IMR-90 (cell line): ENCODE data around the gene NLGN4X. TPM values are rescaled to one million over a fixed set of nuclear protein-coding genes. Genes with fewer than 3 reads are reported as not detected.

Experiments used
- ATAC-seq: fragments of 200-7000 bp; cut with Tn5 transposase; 2 replicates; pipeline ENCODE4 v1.9.1; 2020; ENCODE audit warnings: low read depth, mild to moderate bottlenecking, moderate library complexity
- BruUV-seq: library from RNA; stranded (reverse); fragments of 400-500 nt; replicated peaks from 2 replicates; lab custom pipeline; 2021; lab: Mats Ljungman, UMichigan
- CTCF ChIA-PET: fragments of 300-600 bp; formaldehyde crosslinking; extraction: SDS; loops from one replicate; lab custom pipeline; 2021; ENCODE audit warnings: antibody characterized with exemption; lab: Yijun Ruan, JAX
- POLR2A ChIA-PET: fragments of 300-600 bp; sonication (Branson Sonifier 250); formaldehyde crosslinking; loops from one replicate; lab custom pipeline; 2022; ENCODE audit warnings: antibody characterized with exemption; ENCODE audit not compliant: unreplicated experiment; lab: Charles Lee
- DNase-seq: peaks from one replicate; pipeline ENCODE4 v3.0.0; 2013
- H2AFZ ChIP-seq: replicated peaks from 2 replicates; pipeline ENCODE3; 2013; ENCODE audit warnings: low read length, mild to moderate bottlenecking; ENCODE audit not compliant: poor library complexity
- H2AK5ac ChIP-seq: 2 replicates; pipeline ENCODE4 v1.6.1; 2013; ENCODE audit warnings: low read depth, low read length, inconsistent platforms
- H2AK9ac ChIP-seq: replicated peaks from 2 replicates; pipeline ENCODE3; 2013; ENCODE audit warnings: mild to moderate bottlenecking, low read depth, low read length, moderate library complexity; ENCODE audit not compliant: poor library complexity
- H2BK120ac ChIP-seq: 2 replicates; pipeline ENCODE4 v1.6.1; 2013; ENCODE audit warnings: low read depth, low read length, inconsistent platforms
- H2BK15ac ChIP-seq: 3 replicates; pipeline ENCODE4 v1.6.1; 2013; ENCODE audit warnings: low read depth, low read length, inconsistent platforms
- H2BK20ac ChIP-seq: 2 replicates; pipeline ENCODE4 v1.6.1; 2013; ENCODE audit warnings: low read depth, mild to moderate bottlenecking, inconsistent platforms, low read length, moderate library complexity
- H2BK5ac ChIP-seq: 2 replicates; pipeline ENCODE4 v1.6.1; 2013; ENCODE audit warnings: mild to moderate bottlenecking, low read depth, low read length, inconsistent platforms; ENCODE audit not compliant: poor library complexity, severe bottlenecking
- H3K14ac ChIP-seq: replicated peaks from 2 replicates; pipeline ENCODE4 v1.6.1; 2013; ENCODE audit warnings: low read depth, low read length, inconsistent platforms
- H3K18ac ChIP-seq: 2 replicates; pipeline ENCODE4 v1.6.1; 2013; ENCODE audit warnings: low read depth, low read length, control low read depth
- H3K23ac ChIP-seq: 2 replicates; pipeline ENCODE4 v1.6.1; 2013; ENCODE audit warnings: low read depth, low read length, inconsistent platforms
- H3K27ac ChIP-seq: 2 replicates; pipeline ENCODE4 v1.5.1; 2013; ENCODE audit warnings: mild to moderate bottlenecking, control low read depth, low read length; ENCODE audit not compliant: insufficient read depth
- H3K27me3 ChIP-seq: 2 replicates; pipeline ENCODE4 v1.6.1; 2013; ENCODE audit warnings: low read length; ENCODE audit not compliant: control insufficient read depth, insufficient read depth
- H3K36me3 ChIP-seq: 2 replicates; pipeline ENCODE4 v1.6.1; 2013; ENCODE audit warnings: low read length, mixed read lengths; ENCODE audit not compliant: control insufficient read depth, insufficient read depth
- H3K4ac ChIP-seq: 2 replicates; pipeline ENCODE4 v1.6.1; 2013; ENCODE audit warnings: low read depth, low read length, inconsistent platforms
- H3K4me1 ChIP-seq: 2 replicates; pipeline ENCODE4 v1.6.1; 2013; ENCODE audit warnings: low read length, mixed read lengths; ENCODE audit not compliant: control insufficient read depth, insufficient read depth
- H3K4me2 ChIP-seq: 2 replicates; pipeline ENCODE4 v1.6.1; 2013; ENCODE audit warnings: low read depth, mild to moderate bottlenecking, control low read depth, low read length, moderate library complexity
- H3K4me3 ChIP-seq: 2 replicates; pipeline ENCODE4 v1.5.1; 2013; ENCODE audit warnings: low read depth, mild to moderate bottlenecking, control low read depth, low read length, moderate library complexity; ENCODE audit not compliant: insufficient read depth
- H3K56ac ChIP-seq: 2 replicates; pipeline ENCODE4 v1.6.1; 2013; ENCODE audit warnings: low read length, inconsistent platforms; ENCODE audit not compliant: insufficient read depth; ENCODE audit errors: extremely low read depth
- H3K79me1 ChIP-seq, 2 experiments: 2 replicates each; pipeline ENCODE4 v1.6.1; 2013; ENCODE audit warnings: low read length in 2 of 2, inconsistent platforms in 1 of 2, low read depth in 1 of 2
- H3K9ac ChIP-seq: 2 replicates; pipeline ENCODE4 v1.6.1; 2013; ENCODE audit warnings: low read depth, low read length, control low read depth
- H3K9me1 ChIP-seq: 2 replicates; pipeline ENCODE4 v1.6.1; 2013; ENCODE audit warnings: low read length, inconsistent platforms; ENCODE audit not compliant: insufficient read depth
- H3K9me3 ChIP-seq: 2 replicates; pipeline ENCODE4 v1.6.1; 2013; ENCODE audit warnings: low read length; ENCODE audit not compliant: control insufficient read depth, insufficient read depth
- H4K20me1 ChIP-seq: 2 replicates; pipeline ENCODE4 v1.6.1; 2013; ENCODE audit warnings: low read length, inconsistent platforms; ENCODE audit not compliant: insufficient read depth
- H4K5ac ChIP-seq: 2 replicates; pipeline ENCODE4 v1.6.1; 2013; ENCODE audit warnings: mild to moderate bottlenecking, low read depth, low read length, control low read depth
- H4K8ac ChIP-seq, 2 experiments: 2 replicates each; pipeline ENCODE4 v1.6.1; 2013; ENCODE audit warnings: low read depth in 2 of 2, low read length in 2 of 2, control low read depth in 1 of 2, inconsistent platforms in 1 of 2
- H4K91ac ChIP-seq: 2 replicates; pipeline ENCODE4 v1.6.1; 2013; ENCODE audit warnings: low read depth, low read length, inconsistent platforms; ENCODE audit not compliant: insufficient read depth
- BHLHE40 ChIP-seq: fragments of 150-350 bp; IDR thresholded peaks from 2 replicates; pipeline ENCODE4 v1.6.1; 2016; ENCODE audit warnings: mild to moderate bottlenecking, low read depth, low read length
- CEBPB ChIP-seq: IDR thresholded peaks from 2 replicates; pipeline ENCODE4 v1.6.1; 2012; ENCODE audit warnings: low read depth, low read length, improper control_type of control experiment
- CHD1 ChIP-seq: IDR thresholded peaks from 2 replicates; pipeline ENCODE4 v1.6.1; 2012; ENCODE audit warnings: low read depth, low read length, improper control_type of control experiment
- FOS ChIP-seq: fragments of 150-350 bp; IDR thresholded peaks from 2 replicates; pipeline ENCODE4 v1.6.1; 2016; ENCODE audit warnings: low read depth, low read length
- MAFK ChIP-seq: IDR thresholded peaks from 2 replicates; pipeline ENCODE4 v1.6.1; 2012; ENCODE audit warnings: low read depth, low read length, improper control_type of control experiment
- MAZ ChIP-seq: IDR thresholded peaks from 2 replicates; pipeline ENCODE4 v1.6.1; 2012; ENCODE audit warnings: low read depth, mild to moderate bottlenecking, low read length, improper control_type of control experiment, moderate library complexity, borderline replicate concordance
- MXI1 ChIP-seq: IDR thresholded peaks from 2 replicates; pipeline ENCODE4 v1.6.1; 2012; ENCODE audit warnings: low read depth, mild to moderate bottlenecking, low read length, moderate library complexity, borderline replicate concordance
- NFE2L2 ChIP-seq: fragments of 150-350 bp; IDR thresholded peaks from 2 replicates; pipeline ENCODE4 v1.6.1; 2016; ENCODE audit warnings: low read depth, mild to moderate bottlenecking, low read length
- RAD21 ChIP-seq: IDR thresholded peaks from 2 replicates; pipeline ENCODE4 v1.6.1; 2012; ENCODE audit warnings: low read length, improper control_type of control experiment
- RFX5 ChIP-seq: IDR thresholded peaks from 2 replicates; pipeline ENCODE4 v1.8.0; 2012; ENCODE audit warnings: low read depth, mild to moderate bottlenecking, low read length, moderate library complexity
- SMC3 ChIP-seq: fragments of 150-350 bp; IDR thresholded peaks from 2 replicates; pipeline ENCODE4 v1.6.1; 2016; ENCODE audit warnings: low read depth, mild to moderate bottlenecking, antibody characterized with exemption, low read length, moderate library complexity
- USF2 ChIP-seq: fragments of 150-350 bp; IDR thresholded peaks from 2 replicates; pipeline ENCODE4 v1.6.1; 2017; ENCODE audit warnings: mild to moderate bottlenecking, antibody characterized with exemption, low read length, low read depth
- WGBS, 2 experiments: methylation state at CpG; one replicate each; pipeline versions ENCODE4 v1.1.5 to v1.1.7; 2013; ENCODE audit warnings: missing lambda C conversion rate in 2 of 2; ENCODE audit not compliant: insufficient read length in 1 of 2; ENCODE audit errors: extremely low coverage in 2 of 2; 5-methylcytosine and 5-hydroxymethylcytosine counted together
- dilution Hi-C: fragments of 300-500 bp; cut with HindIII; formaldehyde crosslinking; loops from one replicate; pipeline ENCODE4 v1.14.3; 2018; ENCODE audit warnings: low sequenced_read_pairs; ENCODE audit not compliant: unreplicated experiment
- in situ Hi-C: fragments of 300-500 bp; cut with MboI; formaldehyde crosslinking; loops from 3 replicates; pipeline ENCODE4 v1.14.3; 2019; ENCODE audit warnings: low sequenced_read_pairs, inconsistent platforms, mixed read lengths
- intact Hi-C: fragments of 100-400 bp; cut with micrococcal nuclease; formaldehyde crosslinking; loops from 2 replicates; pipeline ENCODE4 v1.10.0; 2022
- polyA plus RNA-seq, 3 experiments: library from polyadenylated mRNA; depleted of rRNA; stranded (reverse); fragments of >200 nt; gene quantifications; 2 replicates each; pipeline ENCODE4 v1.2.3, GENCODE V29; 2012; ENCODE audit warnings: low replicate concordance in 1 of 3
- total RNA-seq: library from RNA; depleted of rRNA; stranded (reverse); fragments of >200 nt; gene quantifications from 2 replicates; pipeline ENCODE4 v1.2.3, GENCODE V29; 2012
- TF ChIP-seq, protein P1 (sequence below): conservative IDR thresholded peaks from 2 replicates; pipeline ENCODE4 v1.5.1; 2012; ENCODE audit warnings: mild to moderate bottlenecking, low read depth, low read length, improper control_type of control experiment

NLGN4X gene
- total and polyA plus RNA-seq, 2 of the 4 experiments (the other 2 are of a cell fraction): not detected

DNA sequence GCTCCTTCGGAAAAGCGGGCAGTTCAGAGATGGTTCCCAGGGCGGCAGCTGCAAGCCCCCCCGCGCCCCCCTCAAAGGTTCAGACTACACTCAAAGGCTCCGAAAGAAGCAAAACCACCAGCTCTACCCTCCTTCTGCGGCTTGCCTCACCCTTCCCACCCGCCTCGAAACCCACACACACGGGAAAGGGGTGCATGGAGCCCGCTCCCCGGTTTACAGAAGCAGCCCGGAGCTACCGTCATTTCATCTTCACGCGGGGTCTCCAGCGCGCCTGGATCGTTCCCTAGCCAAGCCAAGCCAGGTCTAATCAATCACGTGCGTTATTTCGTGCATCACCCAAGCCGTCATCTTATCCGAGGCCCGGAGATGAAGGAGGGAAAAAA lies 1.2 kb downstream of the NLGN4X start:
- Histone ChIP-seq H3K36me3 (no peaks in the 10 kb centered on the region), H2BK5ac (no peak overlapping the region), H3K23ac (no peak overlapping the region), H3K4me2 (no peak overlapping the region), H3K4me1 (no peaks in the 10 kb centered on the region), H3K4me3 (no peak overlapping the region), H4K8ac (no peak overlapping the region), H2BK20ac (no peak overlapping the region), H4K91ac (no peak overlapping the region), H3K9me1 (no peaks in the 10 kb centered on the region), H3K79me1 (no peaks in the 10 kb centered on the region), H3K14ac (no peak overlapping the region), H2AFZ (peak overlapping the region; percentile 21), H3K18ac (no peak overlapping the region), H4K5ac (no peak overlapping the region), H2AK9ac (no peak overlapping the region), H3K4ac (no peak overlapping the region), H4K20me1 (no peaks in the 10 kb centered on the region), H2BK15ac (no peak overlapping the region), H3K9me3 (peaks cover 5% of the 10 kb centered on the region; the same call in 1 of the 2 replicates), H3K27ac (no peak overlapping the region), H3K27me3 (no peaks in the 10 kb centered on the region), H2BK120ac (no peak overlapping the region), H3K56ac (no peak overlapping the region), H3K9ac (no peak overlapping the region), H2AK5ac (no peak overlapping the region)
- 2% methylated on average over 8 of the region's 25 CpGs; no CpG with 5 or more reads in 1 of the 2 experiments for WGBS, 2 experiments
- in situ Hi-C loops: no loop called here
- ChIA-PET CTCF (no interaction called here), POLR2A (no interaction called here)
- intact Hi-C loops: no loop called here
- dilution Hi-C loops: no loop called here
- BruUV-seq: no TSS peak
- TF ChIP-seq BHLHE40 (no peak), USF2 (no peak), RFX5 (no peak), MAZ (no peak), SMC3 (no peak), FOS (no peak), CEBPB (no peak), NFE2L2 (no peak), CHD1 (no peak), RAD21 (no peak), MAFK (no peak), MXI1 (no peak)
- TF ChIP-seq, protein P1, sequence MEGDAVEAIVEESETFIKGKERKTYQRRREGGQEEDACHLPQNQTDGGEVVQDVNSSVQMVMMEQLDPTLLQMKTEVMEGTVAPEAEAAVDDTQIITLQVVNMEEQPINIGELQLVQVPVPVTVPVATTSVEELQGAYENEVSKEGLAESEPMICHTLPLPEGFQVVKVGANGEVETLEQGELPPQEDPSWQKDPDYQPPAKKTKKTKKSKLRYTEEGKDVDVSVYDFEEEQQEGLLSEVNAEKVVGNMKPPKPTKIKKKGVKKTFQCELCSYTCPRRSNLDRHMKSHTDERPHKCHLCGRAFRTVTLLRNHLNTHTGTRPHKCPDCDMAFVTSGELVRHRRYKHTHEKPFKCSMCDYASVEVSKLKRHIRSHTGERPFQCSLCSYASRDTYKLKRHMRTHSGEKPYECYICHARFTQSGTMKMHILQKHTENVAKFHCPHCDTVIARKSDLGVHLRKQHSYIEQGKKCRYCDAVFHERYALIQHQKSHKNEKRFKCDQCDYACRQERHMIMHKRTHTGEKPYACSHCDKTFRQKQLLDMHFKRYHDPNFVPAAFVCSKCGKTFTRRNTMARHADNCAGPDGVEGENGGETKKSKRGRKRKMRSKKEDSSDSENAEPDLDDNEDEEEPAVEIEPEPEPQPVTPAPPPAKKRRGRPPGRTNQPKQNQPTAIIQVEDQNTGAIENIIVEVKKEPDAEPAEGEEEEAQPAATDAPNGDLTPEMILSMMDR: no peak
- DNase-seq: no peak
- ATAC-seq: no peak
